GM23338 (cell line): ENCODE results near the gene VEGFB.
A peak's percentile ranks its signal among the peaks of the same experiment; 100 is the strongest.

ENCODE experiments used
- CTCF ChIP-seq, 2 experiments: fragments of 200-600 bp in 1 of 2; sonication (generic) in 1 of 2; conservative IDR thresholded peaks; 2 replicates each; pipeline versions ENCODE4 v1.5.1 to v1.6.1; 2016 to 2017; ENCODE audit warnings: antibody characterized with exemption in 2 of 2, low read depth in 2 of 2, mild to moderate bottlenecking in 2 of 2, moderate library complexity in 1 of 2
- EZH2 ChIP-seq: fragments of 200-600 bp; sonication (generic); IDR thresholded peaks from one replicate; pipeline ENCODE4 v1.8.0; 2017; ENCODE audit warnings: antibody characterized with exemption, mild to moderate bottlenecking, low read depth; ENCODE audit not compliant: unreplicated experiment
- EZH2phosphoT487 ChIP-seq: fragments of 200-600 bp; sonication (generic); IDR thresholded peaks from one replicate; pipeline ENCODE4 v1.8.1; 2018; ENCODE audit warnings: antibody characterized with exemption; ENCODE audit not compliant: unreplicated experiment
- POLR2AphosphoS5 ChIP-seq: IDR thresholded peaks from 2 replicates; pipeline ENCODE4 v1.6.1; 2016; ENCODE audit warnings: antibody characterized with exemption, low read depth
- REST ChIP-seq: IDR thresholded peaks from one replicate; pipeline ENCODE4 v1.6.1; 2018; ENCODE audit warnings: antibody characterized with exemption; ENCODE audit not compliant: unreplicated experiment
- STAT1 ChIP-seq: IDR thresholded peaks from one replicate; pipeline ENCODE4 v1.6.1; 2016; ENCODE audit warnings: antibody characterized with exemption; ENCODE audit not compliant: unreplicated experiment

- TF ChIP-seq EZH2: no peak
- no peak for TF ChIP-seq CTCF (conservative IDR thresholded peaks at IDR 0.05; ENCODE audit: low read depth in 2 of 2)
- no peak for TF ChIP-seq REST
- TF ChIP-seq POLR2AphosphoS5: peak; percentile 29; the same call in 1 of the 2 replicates
- no peak for TF ChIP-seq STAT1
- no peak for TF ChIP-seq EZH2phosphoT487
These were observed 429 bp downstream of the VEGFB start for GRCh38 chr11:64234647-64235379.
